ENCODE data around the gene SYT1.
"Not testable (repeated sequence)": the region's sequence is repeated elsewhere in the genome, so short reads cannot be mapped to it uniquely, and the experiment has no call there.

The SYT1 gene

DNA sequence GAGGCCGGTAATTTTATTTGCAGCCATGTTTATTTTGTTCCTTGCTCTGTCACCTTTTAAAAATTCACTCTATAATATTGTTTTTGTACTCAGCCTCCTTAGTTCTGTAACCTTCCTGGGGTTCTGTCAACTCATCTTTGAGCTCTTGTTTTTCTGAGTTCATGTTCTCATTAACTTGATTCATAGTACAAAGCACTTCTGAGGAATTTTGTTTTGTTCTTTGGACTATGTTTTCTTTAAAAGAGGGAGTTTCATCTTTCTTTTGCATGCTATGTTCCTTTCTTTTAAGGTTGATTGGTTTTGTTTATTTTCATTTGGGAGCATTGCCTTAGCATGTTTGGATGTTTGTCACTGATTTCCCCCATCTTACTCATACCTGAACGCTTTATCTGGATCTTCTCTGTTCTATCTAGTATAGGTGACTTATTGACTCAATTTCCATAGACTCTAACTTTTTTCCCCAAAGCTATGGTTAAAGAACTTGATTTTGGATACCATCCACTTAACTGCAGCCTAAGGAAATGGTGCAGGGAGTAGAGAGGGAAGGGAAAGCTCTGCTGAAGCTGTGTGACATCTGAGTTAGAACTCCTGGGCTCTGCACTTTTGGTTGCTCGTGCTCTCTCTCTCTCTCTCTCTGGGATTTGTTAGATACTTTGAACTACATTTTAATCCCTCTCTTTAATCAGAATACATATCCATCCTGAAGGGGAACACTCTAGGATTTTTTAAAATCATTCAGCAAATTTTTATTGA lies 557.7 kb downstream of the SYT1 start:
- no peak overlapping the region for H3K27ac ChIP-seq (ENCODE audit: low read length)

DNA sequence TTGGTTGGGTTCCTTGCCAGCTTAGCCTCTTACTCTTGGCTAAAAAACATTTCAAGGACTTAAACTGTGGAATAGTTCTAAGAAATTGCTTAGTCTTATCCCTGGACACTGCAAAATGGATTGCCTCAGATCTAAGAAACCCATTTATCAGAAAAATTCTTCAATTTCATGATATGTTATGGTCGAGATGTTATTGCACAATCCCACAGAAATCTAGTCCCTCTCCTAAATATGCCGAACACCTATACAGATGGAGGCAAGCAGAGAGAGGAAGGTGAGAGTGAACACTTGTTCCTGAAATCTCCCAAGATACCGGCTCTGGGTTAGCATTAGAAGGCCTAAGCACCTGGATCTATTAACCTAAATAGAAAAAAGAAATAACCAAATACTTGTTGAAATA lies 559.0 kb downstream of the SYT1 start:
- Histone ChIP-seq H3K27me3 (ENCODE audit: control insufficient read depth, insufficient read depth, low read length) (no peaks in the 10 kb centered on the region), H3K9me3 (ENCODE audit: control insufficient read depth, insufficient read depth, low read length) (no peaks in the 10 kb centered on the region), H3K4me1 (ENCODE audit: control insufficient read depth, insufficient read depth, low read length) (peaks cover 2% of the 10 kb centered on the region; the same call in 1 of the 2 replicates), H3K4me3 (ENCODE audit: low read length) (no peak overlapping the region), H3K36me3 (ENCODE audit: control insufficient read depth, insufficient read depth, low read length) (no peaks in the 10 kb centered on the region), H3K27ac (ENCODE audit: low read length) (no peak overlapping the region)
- no peak for DNase-seq (ENCODE audit: low read depth, low spot score)
- no CpG with 5 or more reads among the region's 3 CpGs for WGBS (ENCODE audit: insufficient coverage, insufficient read length)

More for the DNA sequence above, 557.7 kb downstream of the SYT1 start:
- H3K4me3 ChIP-seq (ENCODE audit: low read length) = no peak overlapping the region
- no peaks in the 10 kb centered on the region for H3K9me3 ChIP-seq (ENCODE audit: control insufficient read depth, insufficient read depth, low read length)
- no peaks in the 10 kb centered on the region for H3K36me3 ChIP-seq (ENCODE audit: control insufficient read depth, insufficient read depth, low read length)
- WGBS (ENCODE audit: insufficient coverage, insufficient read length) = no CpG with 5 or more reads among the region's 3 CpGs
- H3K27me3 ChIP-seq (ENCODE audit: control insufficient read depth, insufficient read depth, low read length) = no peaks in the 10 kb centered on the region
- H3K4me1 ChIP-seq (ENCODE audit: control insufficient read depth, insufficient read depth, low read length) = peaks cover 3% of the 10 kb centered on the region; the same call in 1 of the 2 replicates
- DNase-seq (ENCODE audit: low read depth, low spot score) = no peak

DNA sequence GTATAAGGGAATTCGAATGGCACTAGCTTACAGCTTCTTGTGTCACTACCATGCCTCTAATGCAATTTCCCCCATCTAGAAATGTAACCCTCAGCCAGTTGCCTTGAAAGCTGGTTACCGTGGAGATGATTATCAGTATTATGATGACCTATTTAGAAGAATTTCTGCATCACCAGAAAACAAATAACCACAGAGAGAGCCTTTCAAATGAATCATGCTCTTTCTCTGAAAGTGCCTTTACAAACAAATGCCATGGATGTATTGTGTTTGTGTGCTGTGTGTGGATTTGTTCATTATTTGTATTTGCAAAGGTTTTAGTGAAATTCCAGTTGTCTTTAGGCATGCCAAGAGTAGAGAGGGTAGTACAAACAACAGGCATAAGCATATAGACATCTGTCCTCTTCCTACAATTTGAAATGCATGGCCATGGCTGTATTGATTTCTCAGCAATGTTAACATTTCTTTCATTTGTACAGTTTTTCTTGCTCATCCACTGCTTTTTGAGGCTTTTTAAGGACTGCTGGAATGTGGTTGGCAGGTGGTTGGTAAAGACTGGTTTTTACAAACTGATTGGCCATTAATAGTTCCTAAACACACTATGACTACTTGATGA lies 559.6 kb downstream of the SYT1 start:
- DNase-seq (ENCODE audit: low read depth, low spot score) = no peak
- H3K27ac ChIP-seq (ENCODE audit: low read length) = no peak overlapping the region
- no CpG with 5 or more reads among the region's 2 CpGs for WGBS (ENCODE audit: insufficient coverage, insufficient read length)
- H3K36me3 ChIP-seq (ENCODE audit: control insufficient read depth, insufficient read depth, low read length) = no peaks in the 10 kb centered on the region
- H3K27me3 ChIP-seq (ENCODE audit: control insufficient read depth, insufficient read depth, low read length) = no peaks in the 10 kb centered on the region
- H3K4me1 ChIP-seq (ENCODE audit: control insufficient read depth, insufficient read depth, low read length) = peaks cover 2% of the 10 kb centered on the region; the same call in 1 of the 2 replicates
- no peaks in the 10 kb centered on the region for H3K9me3 ChIP-seq (ENCODE audit: control insufficient read depth, insufficient read depth, low read length)
- no peak overlapping the region for H3K4me3 ChIP-seq (ENCODE audit: low read length)

DNA sequence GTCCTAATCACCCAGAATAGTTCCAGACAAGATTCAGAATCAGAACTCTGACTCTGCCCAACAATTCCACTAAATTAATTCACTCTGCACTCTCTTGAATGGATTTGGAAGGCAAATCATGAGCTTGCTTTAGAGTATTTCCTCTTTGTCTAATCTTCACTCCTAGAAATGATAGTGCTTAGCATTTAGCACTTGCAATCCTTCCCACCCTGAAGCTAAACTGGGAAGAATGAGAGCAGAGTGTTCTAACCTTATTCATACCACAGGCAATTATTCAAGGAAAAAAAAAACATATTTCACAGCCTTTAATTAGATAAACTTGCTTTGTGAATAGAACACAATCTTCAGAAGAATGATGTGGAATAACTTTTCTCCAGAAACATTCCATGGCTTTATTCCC lies 561.5 kb downstream of the SYT1 start:
- Histone ChIP-seq H3K27me3 (ENCODE audit: control insufficient read depth, insufficient read depth, low read length) (no peaks in the 10 kb centered on the region), H3K36me3 (ENCODE audit: control insufficient read depth, insufficient read depth, low read length) (no peaks in the 10 kb centered on the region), H3K27ac (ENCODE audit: low read length) (no peak overlapping the region), H3K4me1 (ENCODE audit: control insufficient read depth, insufficient read depth, low read length) (no peaks in the 10 kb centered on the region), H3K4me3 (ENCODE audit: low read length) (no peak overlapping the region), H3K9me3 (ENCODE audit: control insufficient read depth, insufficient read depth, low read length) (no peaks in the 10 kb centered on the region)
- DNase-seq (ENCODE audit: low read depth, low spot score) = no peak

DNA sequence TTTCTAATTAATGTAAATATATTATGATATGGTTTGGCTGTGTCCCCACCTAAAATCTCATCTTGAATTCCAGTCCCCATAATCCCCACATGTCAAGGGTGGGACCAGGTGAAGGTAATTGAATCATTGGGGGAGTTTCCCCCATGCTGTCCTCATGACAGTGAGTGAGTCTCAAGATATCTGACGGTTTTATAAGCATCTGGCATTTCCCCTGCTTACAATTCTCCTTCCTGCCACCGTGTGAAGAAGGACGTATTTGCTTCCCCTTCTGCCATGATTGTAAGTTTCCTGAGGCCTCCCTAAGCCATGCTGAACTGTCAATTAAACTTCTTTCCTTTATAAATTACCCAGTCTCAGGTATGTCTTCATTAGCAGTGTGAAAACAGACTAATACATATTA lies 562.2 kb downstream of the SYT1 start:
- H3K4me1 ChIP-seq (ENCODE audit: control insufficient read depth, insufficient read depth, low read length); H3K9me3 ChIP-seq (ENCODE audit: control insufficient read depth, insufficient read depth, low read length); H3K4me3 ChIP-seq (ENCODE audit: low read length); DNase-seq (ENCODE audit: low read depth, low spot score); H3K27me3 ChIP-seq (ENCODE audit: control insufficient read depth, insufficient read depth, low read length); H3K27ac ChIP-seq (ENCODE audit: low read length); H3K36me3 ChIP-seq (ENCODE audit: control insufficient read depth, insufficient read depth, low read length): not testable (repeated sequence)
- no CpG with 5 or more reads among the region's 3 CpGs for WGBS (ENCODE audit: insufficient coverage, insufficient read length)

DNA sequence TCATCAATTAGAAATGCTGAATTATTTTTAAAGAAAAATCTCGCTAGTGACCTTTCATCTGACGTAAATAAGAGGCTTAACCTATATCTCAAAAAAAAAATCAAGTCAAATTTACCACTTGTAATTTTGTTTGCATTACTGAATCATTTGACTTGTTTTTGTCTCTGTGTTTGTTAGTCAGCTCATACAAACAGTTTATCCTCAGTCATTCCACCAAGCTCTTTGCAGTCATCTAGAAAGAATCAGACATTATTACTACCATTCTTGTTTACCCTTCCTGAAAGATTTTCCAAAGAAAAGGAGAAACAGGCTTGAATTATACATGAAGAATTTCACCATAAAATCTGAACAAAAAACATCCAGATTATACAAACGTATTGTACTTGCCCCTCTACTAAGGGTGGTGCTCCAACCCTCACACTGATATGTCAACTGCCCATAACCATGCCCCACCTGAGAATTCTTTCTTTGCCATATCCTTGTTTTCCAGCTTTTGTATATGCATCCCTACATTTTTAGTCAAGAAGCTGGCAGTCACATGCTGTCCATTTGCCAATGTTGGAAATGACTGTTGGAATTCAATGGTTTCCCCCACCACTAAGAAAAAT lies 569.0 kb downstream of the SYT1 start:
- Histone ChIP-seq H3K27me3 (ENCODE audit: control insufficient read depth, insufficient read depth, low read length) (no peaks in the 10 kb centered on the region), H3K27ac (ENCODE audit: low read length) (no peak overlapping the region), H3K4me1 (ENCODE audit: control insufficient read depth, insufficient read depth, low read length) (no peaks in the 10 kb centered on the region), H3K4me3 (ENCODE audit: low read length) (no peak overlapping the region), H3K36me3 (ENCODE audit: control insufficient read depth, insufficient read depth, low read length) (no peaks in the 10 kb centered on the region), H3K9me3 (ENCODE audit: control insufficient read depth, insufficient read depth, low read length) (no peaks in the 10 kb centered on the region)
- no peak for DNase-seq (ENCODE audit: low read depth, low spot score)
- no CpG with 5 or more reads among the region's 3 CpGs for WGBS (ENCODE audit: insufficient coverage, insufficient read length)

DNA sequence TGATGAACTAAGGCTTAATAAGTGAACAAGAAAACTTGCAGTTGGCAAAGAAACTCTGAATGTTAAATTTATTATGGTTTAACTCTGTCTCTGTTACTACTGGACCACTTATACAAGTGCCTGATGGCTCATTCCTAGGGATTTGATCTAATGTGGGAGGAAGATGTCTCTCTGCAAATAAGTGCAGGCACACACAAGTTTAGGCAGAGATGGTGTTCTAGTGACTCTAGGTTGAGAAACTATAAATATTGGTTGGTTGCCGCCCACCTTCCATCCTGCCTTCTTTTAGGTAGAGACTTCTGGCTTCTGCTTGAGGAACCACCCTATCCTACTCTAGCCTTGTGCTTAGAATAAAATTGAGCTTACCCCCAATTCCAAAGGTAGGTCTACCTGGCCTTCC lies 570.0 kb downstream of the SYT1 start:
- WGBS (ENCODE audit: insufficient coverage, insufficient read length) = no CpG with 5 or more reads among the region's 1 CpG
- Histone ChIP-seq H3K27me3 (ENCODE audit: control insufficient read depth, insufficient read depth, low read length) (no peaks in the 10 kb centered on the region), H3K27ac (ENCODE audit: low read length) (no peak overlapping the region), H3K4me1 (ENCODE audit: control insufficient read depth, insufficient read depth, low read length) (no peaks in the 10 kb centered on the region), H3K36me3 (ENCODE audit: control insufficient read depth, insufficient read depth, low read length) (no peaks in the 10 kb centered on the region), H3K4me3 (ENCODE audit: low read length) (no peak overlapping the region), H3K9me3 (ENCODE audit: control insufficient read depth, insufficient read depth, low read length) (no peaks in the 10 kb centered on the region)
- DNase-seq (ENCODE audit: low read depth, low spot score) = no peak

DNA sequence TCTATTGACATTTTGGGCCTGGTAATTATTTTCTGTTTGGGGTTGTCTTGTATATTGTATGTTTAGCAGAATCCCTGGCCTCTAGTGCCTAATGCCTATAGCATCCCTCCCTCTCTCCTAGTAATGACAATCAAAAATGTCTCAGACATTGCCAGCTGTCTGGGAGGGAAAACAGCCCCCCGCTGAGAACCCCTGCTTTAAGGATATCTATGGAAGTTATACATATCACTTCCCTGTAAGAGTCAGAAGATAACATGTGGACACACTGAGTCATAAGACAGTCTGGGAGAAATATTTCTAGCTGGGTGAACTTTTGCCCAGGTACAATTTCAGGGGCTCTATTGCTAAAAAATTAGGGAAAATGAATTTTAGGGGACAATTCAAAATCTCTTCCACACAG lies 571.2 kb downstream of the SYT1 start:
- H3K9me3 ChIP-seq (ENCODE audit: control insufficient read depth, insufficient read depth, low read length) = no peaks in the 10 kb centered on the region

DNA sequence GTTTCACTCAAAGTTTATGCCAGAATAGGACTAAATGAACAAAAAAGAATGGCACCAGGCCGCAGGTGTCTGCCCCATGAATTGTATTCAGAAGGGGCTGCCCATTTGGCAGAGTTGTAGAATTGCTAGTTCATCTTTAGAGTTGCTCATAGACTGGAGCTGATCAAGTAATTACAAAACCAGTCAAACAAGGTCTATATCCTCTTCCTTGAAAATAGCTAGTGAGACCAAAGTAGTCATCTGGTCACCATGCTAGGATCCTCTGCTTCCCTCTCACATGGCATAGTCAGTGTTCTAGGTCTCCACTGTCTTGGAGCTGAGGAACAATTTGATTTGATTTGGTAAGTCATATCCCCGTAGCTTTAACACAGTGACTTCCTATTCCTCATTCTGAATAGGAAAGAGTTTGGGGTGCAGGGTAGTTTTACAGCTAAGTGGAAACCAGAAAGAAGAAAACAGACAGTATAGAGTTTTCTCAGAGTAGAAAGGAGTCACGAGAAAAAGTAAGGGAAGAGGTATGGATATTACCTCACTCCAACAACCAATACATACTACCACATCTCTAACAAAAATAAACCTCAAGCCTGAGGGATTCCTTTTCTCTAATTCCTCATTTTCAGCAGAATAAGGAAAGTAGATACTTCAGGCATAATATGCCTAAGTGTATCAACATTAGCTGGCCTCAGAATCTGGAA lies 574.1 kb downstream of the SYT1 start:
- no peak for DNase-seq (ENCODE audit: low read depth, low spot score)
- H3K9me3 ChIP-seq (ENCODE audit: control insufficient read depth, insufficient read depth, low read length) = no peaks in the 10 kb centered on the region
- no peaks in the 10 kb centered on the region for H3K36me3 ChIP-seq (ENCODE audit: control insufficient read depth, insufficient read depth, low read length)
- no peak overlapping the region for H3K27ac ChIP-seq (ENCODE audit: low read length)
- H3K4me3 ChIP-seq (ENCODE audit: low read length) = no peak overlapping the region
- H3K27me3 ChIP-seq (ENCODE audit: control insufficient read depth, insufficient read depth, low read length) = no peaks in the 10 kb centered on the region
- no peaks in the 10 kb centered on the region for H3K4me1 ChIP-seq (ENCODE audit: control insufficient read depth, insufficient read depth, low read length)
- no CpG with 5 or more reads among the region's 3 CpGs for WGBS (ENCODE audit: insufficient coverage, insufficient read length)

More for the DNA sequence above, 571.2 kb downstream of the SYT1 start:
- Histone ChIP-seq H3K36me3 (ENCODE audit: control insufficient read depth, insufficient read depth, low read length) (no peaks in the 10 kb centered on the region), H3K4me1 (ENCODE audit: control insufficient read depth, insufficient read depth, low read length) (no peaks in the 10 kb centered on the region), H3K27me3 (ENCODE audit: control insufficient read depth, insufficient read depth, low read length) (no peaks in the 10 kb centered on the region), H3K4me3 (ENCODE audit: low read length) (no peak overlapping the region), H3K27ac (ENCODE audit: low read length) (no peak overlapping the region)
- DNase-seq (ENCODE audit: low read depth, low spot score) = no peak
- no CpG with 5 or more reads among the region's 1 CpG for WGBS (ENCODE audit: insufficient coverage, insufficient read length)

DNA sequence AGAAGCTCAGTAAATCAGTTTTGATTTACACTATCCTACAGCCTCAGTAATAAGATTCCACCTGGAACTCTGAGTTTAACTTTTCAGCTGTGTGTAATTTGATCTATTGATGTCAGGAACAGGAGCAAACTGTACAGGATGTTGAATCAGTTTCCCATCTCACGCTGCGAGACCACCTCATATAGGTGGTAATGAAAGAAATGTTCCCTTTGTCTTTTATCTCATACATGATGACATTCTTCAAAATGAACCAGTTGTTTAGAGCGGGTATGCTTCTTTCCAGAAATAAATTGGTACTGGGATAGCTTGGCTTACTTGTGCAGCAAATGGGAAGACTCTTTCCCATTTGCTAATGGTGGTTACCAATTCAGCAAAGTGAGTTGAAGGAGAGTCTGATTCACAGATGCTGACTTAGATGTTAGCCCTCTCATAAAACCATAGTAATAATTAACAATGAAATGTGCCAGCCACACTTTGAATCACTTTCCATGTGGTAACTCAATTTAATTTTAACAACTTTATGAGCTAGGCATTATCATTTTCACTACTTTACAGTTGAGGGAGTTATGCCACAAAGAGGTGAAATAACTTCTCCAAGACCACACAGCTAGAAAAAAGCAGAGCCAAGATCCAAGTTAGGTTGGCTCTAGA lies 574.7 kb downstream of the SYT1 start:
- H3K9me3 ChIP-seq (ENCODE audit: control insufficient read depth, insufficient read depth, low read length) = no peaks in the 10 kb centered on the region
- DNase-seq (ENCODE audit: low read depth, low spot score) = no peak
- no peak overlapping the region for H3K27ac ChIP-seq (ENCODE audit: low read length)
- no peaks in the 10 kb centered on the region for H3K27me3 ChIP-seq (ENCODE audit: control insufficient read depth, insufficient read depth, low read length)
- no CpG with 5 or more reads among the region's 3 CpGs for WGBS (ENCODE audit: insufficient coverage, insufficient read length)
- peaks cover 2% of the 10 kb centered on the region; the same call in 1 of the 2 replicates for H3K36me3 ChIP-seq (ENCODE audit: control insufficient read depth, insufficient read depth, low read length)
- H3K4me3 ChIP-seq (ENCODE audit: low read length) = no peak overlapping the region
- H3K4me1 ChIP-seq (ENCODE audit: control insufficient read depth, insufficient read depth, low read length) = no peaks in the 10 kb centered on the region

Data from iPS DF 6.9 (cell line).